SH-SY5Y (cell line): Measurements from ENCODE around the gene HS6ST2.

Experiments
- GATA2 ChIP-seq: IDR thresholded peaks from 2 replicates; pipeline ENCODE4 v1.6.1; 2011; ENCODE audit warnings: mild to moderate bottlenecking, low read depth, low read length
- GATA3 ChIP-seq: IDR thresholded peaks from 2 replicates; pipeline ENCODE4 v1.6.1; 2011; ENCODE audit warnings: low read depth, mild to moderate bottlenecking, low read length, moderate library complexity

DNA sequence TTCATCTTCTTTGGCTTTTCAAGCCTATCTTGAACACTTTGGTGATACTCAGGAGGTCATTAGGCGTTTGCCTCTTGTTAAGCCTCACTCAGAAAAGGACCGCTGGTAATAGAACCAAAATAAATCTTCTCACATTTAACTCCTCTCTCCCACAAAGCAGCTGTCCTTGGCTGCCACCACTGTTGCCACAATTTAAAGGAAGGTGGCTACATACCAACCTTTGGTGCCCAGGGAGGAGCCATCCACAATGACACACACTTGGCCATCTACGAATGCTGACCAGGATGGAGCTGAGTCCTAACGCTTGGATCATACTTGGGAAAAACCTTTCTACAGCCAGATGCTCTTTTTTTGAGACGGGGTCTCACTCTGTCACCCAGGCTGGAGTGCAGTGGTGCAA is 210.2 kb downstream of the HS6ST2 start:
- TF ChIP-seq GATA3, result no peak
- no peak for TF ChIP-seq GATA2
